Amygdala (tissue), 56 donors: ENCODE data around the gene NOX1.
A peak's percentile ranks its signal among the peaks of the same experiment; 100 is the strongest.

Experiments used
- DNase-seq, 56 donors: peaks; one replicate each; lab custom pipeline; 2025; lab: John Stamatoyannopoulos, UW

NOX1 gene

GRCh38 chrX:100874325-100874724 is at the start of gene NOX1:
Gene NOX1, minus strand, starts transcription at chrX:100874359. Its CDS starts 220 bp downstream, at chrX:100874139.
- no peak for DNase-seq

GRCh38 chrX:100915562-100915961 is 41.4 kb upstream of the NOX1 start:
- DNase-seq = no peak

GRCh38 chrX:100913111-100913510 is 39.0 kb upstream of the NOX1 start:
- no peak for DNase-seq

GRCh38 chrX:100911731-100912130 is 37.6 kb upstream of the NOX1 start:
- DNase-seq = no peak

- DNase-seq = no peak
Measured at GRCh38 chrX:100905620-100906019, 31.5 kb upstream of the NOX1 start.

- DNase-seq = no peak
Measured at GRCh38 chrX:100904433-100904832, 30.3 kb upstream of the NOX1 start.

- DNase-seq = no peak
Measured at GRCh38 chrX:100895365-100896075, 21.4 kb upstream of the NOX1 start.

- no peak for DNase-seq
Measured at GRCh38 chrX:100883654-100884053, 9.5 kb upstream of the NOX1 start.

GRCh38 chrX:100880368-100880767 is 6.2 kb upstream of the NOX1 start:
- no peak for DNase-seq

- no peak for DNase-seq
Measured at GRCh38 chrX:100871594-100872560, 2.3 kb downstream of the NOX1 start.

- DNase-seq = no peak
Measured at GRCh38 chrX:100870527-100870926, 3.6 kb downstream of the NOX1 start.

GRCh38 chrX:100868273-100868672 is 5.9 kb downstream of the NOX1 start:
- no peak for DNase-seq

GRCh38 chrX:100864657-100865391 is 9.3 kb downstream of the NOX1 start:
- DNase-seq = peak in 8 of 56 donors; percentile 0 to 13 (median 1)

GRCh38 chrX:100863326-100863864 is 10.8 kb downstream of the NOX1 start:
- DNase-seq = no peak

- DNase-seq = no peak
Measured at GRCh38 chrX:100852810-100853209, 21.3 kb downstream of the NOX1 start.

- DNase-seq = no peak
Measured at GRCh38 chrX:100850317-100850716, 23.8 kb downstream of the NOX1 start.

- no peak for DNase-seq
Measured at GRCh38 chrX:100831219-100831946, 42.8 kb downstream of the NOX1 start.

- no peak for DNase-seq
Measured at GRCh38 chrX:100830547-100830946, 43.6 kb downstream of the NOX1 start.

- DNase-seq = no peak
Measured at GRCh38 chrX:100830143-100830542, 44.0 kb downstream of the NOX1 start.

GRCh38 chrX:100829730-100830129 is 44.4 kb downstream of the NOX1 start:
- no peak for DNase-seq
